ENCODE measurements around the gene ANAPC10. TPM values are rescaled to one million over a fixed set of nuclear protein-coding genes. Genes with fewer than 3 reads are reported as not detected.

Gene ANAPC10
- total and polyA plus RNA-seq, 2 of the 4 experiments (the other 2 are of a cell fraction): 17.1 to 22.4 TPM

DNA sequence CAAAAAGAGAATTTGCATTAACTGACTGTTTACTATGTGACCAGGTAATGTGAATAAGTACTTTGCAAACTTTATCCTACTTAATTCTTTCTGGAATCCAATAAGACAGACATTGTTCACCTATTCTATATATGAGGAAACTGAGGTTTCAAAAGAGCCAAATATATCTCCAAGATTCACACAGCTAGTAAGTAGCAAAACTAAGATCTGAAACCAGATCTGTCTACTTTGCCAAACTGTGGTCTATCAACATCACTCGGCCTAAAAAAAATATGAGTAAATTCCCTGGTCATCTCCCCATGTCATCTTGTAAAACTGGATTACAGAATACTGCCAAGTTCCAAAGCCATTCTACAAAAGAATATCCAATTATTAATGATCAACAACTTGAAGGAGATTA is 52.8 kb downstream of the ANAPC10 start:
- no peak overlapping the region for H2BK20ac ChIP-seq (ENCODE audit: low read depth, low read length)
- in situ Hi-C loops (cut with MboI; ENCODE audit: low sequenced_read_pairs) (no loop called here), dilution Hi-C loops (cut with HindIII; ENCODE audit: low sequenced_read_pairs, unreplicated experiment) (no loop called here), intact Hi-C loops (cut with micrococcal nuclease) (no loop called here)
- peaks cover 9 to 11% of the 10 kb centered on the region in 2 experiments; a peak in 3 of 4 replicates for H3K79me1 ChIP-seq (ENCODE audit: low read depth in 1 of 2, low read length in 2 of 2)
- no peak overlapping the region for H3K4me2 ChIP-seq (ENCODE audit: low read depth, low read length)
- H3K9ac ChIP-seq (ENCODE audit: low read depth, low read length): no peak overlapping the region
- H2BK120ac ChIP-seq (ENCODE audit: low read depth, low read length): no peak overlapping the region
- no peaks in the 10 kb centered on the region; the same call in 1 of the 2 replicates for H3K9me1 ChIP-seq (ENCODE audit: insufficient read depth, low read length)
- ChIA-PET CTCF (interaction anchor here (0.6 kb wide), 1 partner anchor 775 kb away, joined by 3 read pairs; no protein-coding TSS in a partner anchor), POLR2A (ENCODE audit: unreplicated experiment) (no interaction called here)
- no peak overlapping the region for H4K8ac ChIP-seq (ENCODE audit: low read depth in 2 of 2, low read length in 2 of 2)
- no peak overlapping the region for H3K27ac ChIP-seq (ENCODE audit: insufficient read depth, low read length)
- H3K18ac ChIP-seq (ENCODE audit: low read depth, low read length): no peak overlapping the region
- no peak overlapping the region for H2BK5ac ChIP-seq (ENCODE audit: low read depth, low read length, poor library complexity, severe bottlenecking)
- H4K91ac ChIP-seq (ENCODE audit: insufficient read depth, low read depth, low read length): no peak overlapping the region
- ATAC-seq (ENCODE audit: low read depth) (no peak), DNase-seq (no peak)
- H2AK5ac ChIP-seq (ENCODE audit: low read depth, low read length): no peak overlapping the region
- H2BK15ac ChIP-seq (ENCODE audit: low read depth, low read length): no peak overlapping the region
- H3K4me1 ChIP-seq (ENCODE audit: control insufficient read depth, insufficient read depth, low read length): no peaks in the 10 kb centered on the region
- H2AFZ ChIP-seq (replicated peaks; ENCODE audit: low read length, poor library complexity): no peak overlapping the region
- no peak overlapping the region for H3K23ac ChIP-seq (ENCODE audit: low read depth, low read length)
- H3K27me3 ChIP-seq (ENCODE audit: control insufficient read depth, insufficient read depth, low read length): no peaks in the 10 kb centered on the region
- H3K36me3 ChIP-seq (ENCODE audit: control insufficient read depth, insufficient read depth, low read length): no peaks in the 10 kb centered on the region
- no TSS peak for BruUV-seq (replicated peaks)
- no peak overlapping the region for H2AK9ac ChIP-seq (replicated peaks; ENCODE audit: low read depth, low read length, poor library complexity)
- no peak overlapping the region for H3K4me3 ChIP-seq (ENCODE audit: insufficient read depth, low read depth, low read length)
- TF ChIP-seq FOS (IDR thresholded peaks at IDR 0.05; ENCODE audit: low read depth, low read length) (no peak), RFX5 (IDR thresholded peaks at IDR 0.05; ENCODE audit: low read depth, low read length) (no peak), NFE2L2 (IDR thresholded peaks at IDR 0.05; ENCODE audit: low read depth, low read length) (no peak), CHD1 (IDR thresholded peaks at IDR 0.05; ENCODE audit: low read depth, low read length) (no peak), POLR2A (IDR thresholded peaks at IDR 0.05; ENCODE audit: low read depth, low read length) (no peak), BHLHE40 (IDR thresholded peaks at IDR 0.05; ENCODE audit: low read depth, low read length) (no peak), CEBPB (IDR thresholded peaks at IDR 0.05; ENCODE audit: low read depth, low read length) (no peak), RAD21 (IDR thresholded peaks at IDR 0.05; ENCODE audit: low read length) (no peak), ELK1 (IDR thresholded peaks at IDR 0.05; ENCODE audit: borderline replicate concordance, low read depth, low read length) (no peak), RCOR1 (IDR thresholded peaks at IDR 0.05; ENCODE audit: insufficient replicate concordance, low read length) (no peak), MXI1 (IDR thresholded peaks at IDR 0.05; ENCODE audit: borderline replicate concordance, low read depth, low read length) (no peak), MAZ (IDR thresholded peaks at IDR 0.05; ENCODE audit: borderline replicate concordance, low read depth, low read length) (no peak), SMC3 (IDR thresholded peaks at IDR 0.05; ENCODE audit: low read depth, low read length) (no peak), MAFK (IDR thresholded peaks at IDR 0.05; ENCODE audit: low read depth, low read length) (no peak)
- TF ChIP-seq, protein P1, sequence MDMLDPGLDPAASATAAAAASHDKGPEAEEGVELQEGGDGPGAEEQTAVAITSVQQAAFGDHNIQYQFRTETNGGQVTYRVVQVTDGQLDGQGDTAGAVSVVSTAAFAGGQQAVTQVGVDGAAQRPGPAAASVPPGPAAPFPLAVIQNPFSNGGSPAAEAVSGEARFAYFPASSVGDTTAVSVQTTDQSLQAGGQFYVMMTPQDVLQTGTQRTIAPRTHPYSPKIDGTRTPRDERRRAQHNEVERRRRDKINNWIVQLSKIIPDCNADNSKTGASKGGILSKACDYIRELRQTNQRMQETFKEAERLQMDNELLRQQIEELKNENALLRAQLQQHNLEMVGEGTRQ (IDR thresholded peaks at IDR 0.05; ENCODE audit: low read depth, low read length): no peak
- TF ChIP-seq, protein P2, sequence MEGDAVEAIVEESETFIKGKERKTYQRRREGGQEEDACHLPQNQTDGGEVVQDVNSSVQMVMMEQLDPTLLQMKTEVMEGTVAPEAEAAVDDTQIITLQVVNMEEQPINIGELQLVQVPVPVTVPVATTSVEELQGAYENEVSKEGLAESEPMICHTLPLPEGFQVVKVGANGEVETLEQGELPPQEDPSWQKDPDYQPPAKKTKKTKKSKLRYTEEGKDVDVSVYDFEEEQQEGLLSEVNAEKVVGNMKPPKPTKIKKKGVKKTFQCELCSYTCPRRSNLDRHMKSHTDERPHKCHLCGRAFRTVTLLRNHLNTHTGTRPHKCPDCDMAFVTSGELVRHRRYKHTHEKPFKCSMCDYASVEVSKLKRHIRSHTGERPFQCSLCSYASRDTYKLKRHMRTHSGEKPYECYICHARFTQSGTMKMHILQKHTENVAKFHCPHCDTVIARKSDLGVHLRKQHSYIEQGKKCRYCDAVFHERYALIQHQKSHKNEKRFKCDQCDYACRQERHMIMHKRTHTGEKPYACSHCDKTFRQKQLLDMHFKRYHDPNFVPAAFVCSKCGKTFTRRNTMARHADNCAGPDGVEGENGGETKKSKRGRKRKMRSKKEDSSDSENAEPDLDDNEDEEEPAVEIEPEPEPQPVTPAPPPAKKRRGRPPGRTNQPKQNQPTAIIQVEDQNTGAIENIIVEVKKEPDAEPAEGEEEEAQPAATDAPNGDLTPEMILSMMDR (conservative IDR thresholded peaks at IDR 0.05; ENCODE audit: low read depth, low read length): no peak
- no peak overlapping the region for H3K56ac ChIP-seq (ENCODE audit: extremely low read depth, insufficient read depth, low read length)
- H3K4ac ChIP-seq (ENCODE audit: low read depth, low read length): no peak overlapping the region
- WGBS, 2 experiments (ENCODE audit: extremely low coverage in 2 of 2, insufficient read length in 1 of 2): no CpG with 5 or more reads among the region's 1 CpG
- no peak overlapping the region for H4K5ac ChIP-seq (ENCODE audit: low read depth, low read length)
- H3K9me3 ChIP-seq (ENCODE audit: control insufficient read depth, insufficient read depth, low read length): no peaks in the 10 kb centered on the region
- no peak overlapping the region for H3K14ac ChIP-seq (replicated peaks; ENCODE audit: low read depth, low read length)
- no peaks in the 10 kb centered on the region for H4K20me1 ChIP-seq (ENCODE audit: insufficient read depth, low read length)

Measured in IMR-90 (cell line).